ENCODE results near the gene SLC2A11.

The SLC2A11 gene

DNA sequence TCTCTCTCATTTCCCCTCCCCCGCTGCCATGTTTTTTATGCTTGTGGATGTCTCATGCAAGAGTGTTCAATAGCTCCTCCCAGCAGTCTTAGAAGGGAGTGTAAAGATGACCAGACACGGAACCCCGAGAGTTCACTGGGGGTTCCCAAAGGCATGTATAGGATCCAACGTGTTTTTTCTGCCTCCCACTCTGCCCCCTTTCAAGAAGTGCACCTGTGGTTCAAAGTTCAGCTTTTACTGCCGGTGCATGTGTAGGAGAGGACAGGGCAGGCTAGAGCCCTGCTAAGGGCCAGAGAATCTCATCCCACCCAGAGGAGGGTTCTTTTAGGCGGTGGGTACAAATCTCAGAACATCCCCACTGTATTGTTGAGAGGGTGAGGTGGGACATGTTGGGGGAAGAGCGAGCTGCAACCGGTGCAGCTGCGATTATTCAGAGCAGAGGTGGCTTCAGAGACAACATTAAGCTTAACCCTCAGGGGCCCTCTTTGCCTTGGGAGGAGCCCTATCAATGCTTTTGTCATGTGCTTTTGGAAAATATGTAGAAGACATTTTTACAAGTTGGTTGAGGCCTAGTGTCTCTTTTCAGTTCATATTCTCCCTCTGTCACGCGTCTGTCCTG is 51.0 kb downstream of the SLC2A11 start:
- TF ChIP-seq, protein P1, sequence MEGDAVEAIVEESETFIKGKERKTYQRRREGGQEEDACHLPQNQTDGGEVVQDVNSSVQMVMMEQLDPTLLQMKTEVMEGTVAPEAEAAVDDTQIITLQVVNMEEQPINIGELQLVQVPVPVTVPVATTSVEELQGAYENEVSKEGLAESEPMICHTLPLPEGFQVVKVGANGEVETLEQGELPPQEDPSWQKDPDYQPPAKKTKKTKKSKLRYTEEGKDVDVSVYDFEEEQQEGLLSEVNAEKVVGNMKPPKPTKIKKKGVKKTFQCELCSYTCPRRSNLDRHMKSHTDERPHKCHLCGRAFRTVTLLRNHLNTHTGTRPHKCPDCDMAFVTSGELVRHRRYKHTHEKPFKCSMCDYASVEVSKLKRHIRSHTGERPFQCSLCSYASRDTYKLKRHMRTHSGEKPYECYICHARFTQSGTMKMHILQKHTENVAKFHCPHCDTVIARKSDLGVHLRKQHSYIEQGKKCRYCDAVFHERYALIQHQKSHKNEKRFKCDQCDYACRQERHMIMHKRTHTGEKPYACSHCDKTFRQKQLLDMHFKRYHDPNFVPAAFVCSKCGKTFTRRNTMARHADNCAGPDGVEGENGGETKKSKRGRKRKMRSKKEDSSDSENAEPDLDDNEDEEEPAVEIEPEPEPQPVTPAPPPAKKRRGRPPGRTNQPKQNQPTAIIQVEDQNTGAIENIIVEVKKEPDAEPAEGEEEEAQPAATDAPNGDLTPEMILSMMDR (IDR thresholded peaks at IDR 0.05; ENCODE audit: control insufficient read depth, insufficient read depth, low read depth, low read length, missing control alignments), result no peak
- no peak overlapping the region for H3K4me3 ChIP-seq (ENCODE audit: control insufficient read depth, low read depth, low read length)
- DNase-seq (ENCODE audit: low read depth), result no peak

DNA sequence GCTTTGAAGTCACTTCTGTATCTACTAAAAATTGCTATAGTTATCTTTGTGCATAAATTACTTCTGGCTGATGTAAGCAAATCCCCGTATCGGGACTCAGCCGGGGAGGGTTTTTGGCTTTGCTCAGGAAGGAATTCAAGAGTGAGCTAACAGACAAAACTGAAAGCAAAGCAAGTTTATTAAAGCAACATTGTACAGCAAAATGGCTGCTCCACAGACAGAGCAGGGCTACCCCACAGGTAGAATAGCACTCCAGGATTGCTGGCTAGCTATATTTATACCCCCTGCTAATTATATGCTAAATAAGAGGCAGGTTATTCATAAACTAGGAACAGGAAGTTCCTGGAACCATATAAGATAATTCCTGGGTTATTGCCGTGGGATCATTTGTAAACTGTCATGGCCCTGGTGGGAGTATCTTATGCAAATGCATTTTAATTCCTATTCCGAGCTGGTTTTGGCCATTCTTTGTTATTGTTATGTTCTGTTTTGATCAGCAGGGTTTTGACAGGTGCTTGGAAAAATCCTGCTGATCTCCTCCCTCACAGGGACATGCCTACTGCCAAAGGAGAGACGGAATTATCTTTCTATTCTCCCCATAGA is 51.7 kb downstream of the SLC2A11 start:
- DNase-seq (ENCODE audit: low read depth), result no peak
- no peak overlapping the region for H3K4me3 ChIP-seq (ENCODE audit: control insufficient read depth, low read depth, low read length)
- TF ChIP-seq, protein P1 (IDR thresholded peaks at IDR 0.05; ENCODE audit: control insufficient read depth, insufficient read depth, low read depth, low read length, missing control alignments), result no peak

DNA sequence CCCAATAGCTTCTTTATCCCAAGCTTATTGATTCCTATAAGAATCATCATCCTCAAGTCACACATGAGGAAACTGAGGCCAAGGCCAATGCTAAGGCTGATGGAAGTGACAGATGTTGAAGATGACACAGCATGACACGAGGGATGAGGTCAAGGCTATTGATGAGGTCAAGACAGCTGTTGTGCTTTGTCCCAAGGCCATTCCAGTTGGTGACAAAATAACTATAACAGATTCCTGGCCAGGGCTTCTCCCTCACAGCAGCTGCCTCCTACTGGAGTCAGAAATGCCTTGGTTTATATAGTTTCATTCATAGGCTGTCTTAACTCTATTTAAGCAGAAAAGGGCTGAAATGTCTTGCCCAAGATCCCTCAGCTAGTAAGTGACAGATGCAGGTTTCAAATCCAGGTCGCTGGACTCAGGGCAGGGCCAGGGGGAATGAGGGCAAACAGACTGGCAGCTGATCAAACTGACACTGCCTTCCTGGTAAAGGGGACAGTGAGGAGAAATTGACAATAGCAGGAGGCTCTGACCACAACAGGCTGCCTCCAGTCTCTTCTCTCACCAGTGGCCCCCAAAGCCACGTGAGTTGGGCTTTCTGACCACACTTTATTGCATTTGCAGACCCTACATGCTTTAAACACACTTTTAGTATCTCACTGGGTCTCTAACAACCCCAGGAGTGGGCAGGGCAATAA is 53.0 kb downstream of the SLC2A11 start:
- TF ChIP-seq, protein P1 (IDR thresholded peaks at IDR 0.05; ENCODE audit: control insufficient read depth, insufficient read depth, low read depth, low read length, missing control alignments), result no peak
- H3K4me3 ChIP-seq (ENCODE audit: control insufficient read depth, low read depth, low read length), result no peak overlapping the region
- DNase-seq (ENCODE audit: low read depth), result no peak

DNA sequence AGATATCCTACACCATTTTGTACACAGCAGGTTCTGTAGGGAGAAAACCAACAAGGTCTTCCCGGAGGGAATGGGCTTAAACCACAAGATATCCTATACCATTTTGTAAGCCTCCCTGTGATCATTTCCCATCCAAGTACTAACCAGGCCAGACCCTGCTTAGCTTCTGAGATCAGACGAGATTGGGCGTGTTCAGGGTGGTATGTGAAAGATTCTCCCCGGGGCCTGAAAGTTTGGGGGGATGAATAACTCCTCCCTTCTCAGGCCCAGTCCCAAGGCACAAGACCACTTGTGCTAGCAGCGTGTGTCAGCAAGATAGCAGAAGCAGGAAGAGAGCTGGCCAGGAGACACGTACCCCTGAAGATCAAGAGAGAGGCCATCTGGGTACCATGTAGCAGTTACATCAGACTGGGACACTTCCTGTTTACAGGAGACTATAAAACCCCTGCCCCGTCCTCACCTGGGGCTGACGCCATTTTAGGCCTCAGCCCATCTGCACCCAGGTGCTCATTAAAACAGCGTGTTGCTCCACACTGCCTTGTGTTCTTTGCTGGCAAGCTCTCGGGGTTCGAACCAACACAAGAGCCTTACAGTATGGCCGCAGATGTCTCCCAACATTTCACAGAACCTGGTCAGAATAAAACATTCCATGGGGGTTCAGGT is 53.8 kb downstream of the SLC2A11 start:
- H3K4me3 ChIP-seq (ENCODE audit: control insufficient read depth, low read depth, low read length), result no peak overlapping the region
- DNase-seq (ENCODE audit: low read depth), result no peak
- TF ChIP-seq, protein P1 (IDR thresholded peaks at IDR 0.05; ENCODE audit: control insufficient read depth, insufficient read depth, low read depth, low read length, missing control alignments), result no peak

DNA sequence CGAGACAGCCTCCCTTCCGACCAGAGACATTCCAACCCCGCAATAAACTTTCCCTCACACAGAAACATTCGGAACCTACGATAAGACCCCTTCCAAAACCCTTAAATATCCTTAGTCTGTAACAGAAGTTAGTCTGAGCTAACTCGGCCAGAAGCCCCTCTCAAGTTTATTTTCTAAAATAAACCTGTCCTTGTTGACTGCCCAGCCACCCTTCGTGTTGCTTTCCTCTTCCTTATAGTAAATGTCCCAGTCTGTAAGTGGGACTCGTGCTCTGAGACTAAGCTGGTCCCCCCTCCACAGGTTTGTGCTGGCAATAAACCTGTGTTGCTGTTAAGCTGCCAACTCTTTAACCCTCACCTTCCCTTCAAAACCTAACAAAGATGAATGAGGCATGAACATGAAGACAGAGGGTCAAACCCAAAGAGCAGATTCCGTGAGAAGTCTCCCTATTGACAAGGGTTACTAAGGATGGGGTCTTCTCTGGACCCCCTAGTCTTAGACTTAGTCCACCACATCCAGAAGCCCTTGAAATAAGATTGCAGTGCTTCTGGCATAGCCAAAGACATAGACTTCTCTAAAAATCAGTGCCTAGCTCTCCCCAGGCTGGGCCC is 54.7 kb downstream of the SLC2A11 start:
- TF ChIP-seq, protein P1 (IDR thresholded peaks at IDR 0.05; ENCODE audit: control insufficient read depth, insufficient read depth, low read depth, low read length, missing control alignments), result no peak
- no peak for DNase-seq (ENCODE audit: low read depth)
- no peak overlapping the region for H3K4me3 ChIP-seq (ENCODE audit: control insufficient read depth, low read depth, low read length)

DNA sequence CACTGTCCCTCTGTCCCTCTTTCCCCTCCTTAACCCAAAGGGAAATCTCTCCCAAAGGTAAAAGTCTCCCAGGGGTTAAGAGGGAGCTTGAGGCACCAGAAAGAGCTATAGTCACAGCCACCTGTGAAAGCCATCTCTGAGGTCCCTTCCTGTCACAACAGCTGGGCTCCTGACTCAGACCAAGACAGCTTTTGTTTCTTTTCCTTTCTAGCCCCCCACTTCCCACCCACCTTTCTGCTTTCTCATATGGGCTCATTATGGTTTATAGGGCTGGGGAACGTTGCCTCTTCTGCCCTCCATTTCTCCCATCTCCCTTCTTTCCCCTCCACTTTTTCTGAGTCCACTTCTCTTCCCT is 55.6 kb downstream of the SLC2A11 start:
- peak overlapping the region; percentile 56 for H3K4me3 ChIP-seq (ENCODE audit: control insufficient read depth, low read depth, low read length)
- DNase-seq (ENCODE audit: low read depth), result no peak
- TF ChIP-seq, protein P1 (IDR thresholded peaks at IDR 0.05; ENCODE audit: control insufficient read depth, insufficient read depth, low read depth, low read length, missing control alignments), result no peak
